Epithelial cell of prostate (primary cell): ENCODE measurements around the gene EMC9.
"Not testable (repeated sequence)": the region's sequence is repeated elsewhere in the genome, so short reads cannot be mapped to it uniquely, and the experiment has no call there.

Experiments used
- DNase-seq: peaks from one replicate; pipeline ENCODE4 v3.0.0-alpha.2; 2011; ENCODE audit warnings: low read depth, low spot score
- H3K27ac ChIP-seq: fragments of 450-650 bp; 2 replicates; pipeline ENCODE4 v1.5.1; 2017; ENCODE audit warnings: mild to moderate bottlenecking

Gene EMC9

DNA sequence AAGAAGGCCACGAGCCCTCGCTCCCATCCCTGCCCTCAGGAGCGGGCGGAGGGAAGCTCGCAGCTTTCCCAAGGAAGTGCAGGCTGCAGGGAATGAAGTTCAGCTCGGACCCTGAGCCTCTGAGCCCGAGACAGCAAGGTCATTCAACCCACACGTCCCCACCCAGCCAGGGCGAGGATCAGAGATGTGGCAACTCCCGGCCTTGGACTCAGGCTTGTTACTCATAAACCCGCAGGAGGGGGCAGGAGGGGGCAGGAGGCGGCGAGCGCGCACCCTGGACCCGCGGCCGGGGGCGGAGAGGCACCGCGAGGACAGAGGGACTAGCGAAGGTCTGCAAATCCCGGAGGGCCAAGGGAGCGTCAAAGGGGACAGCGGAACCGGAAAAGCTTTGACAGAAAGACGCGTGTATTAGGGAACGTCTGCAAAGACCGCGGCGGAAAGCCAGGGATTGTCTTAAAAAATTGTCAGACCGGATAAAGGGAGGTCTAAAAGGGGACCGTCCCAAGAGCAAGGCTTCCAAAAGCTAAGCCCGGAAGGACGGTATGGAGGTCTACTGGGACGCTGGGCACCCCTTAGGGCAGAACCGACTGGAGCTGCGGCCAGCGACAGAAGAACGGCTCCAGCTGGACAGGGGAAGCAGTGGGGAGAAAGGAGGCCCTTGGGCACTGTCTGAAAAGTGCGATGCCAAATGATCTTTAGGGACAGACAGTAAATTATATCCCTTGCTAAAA lies 27.4 kb downstream of the EMC9 start:
- peak overlapping the region; percentile 97 for H3K27ac ChIP-seq
- DNase-seq: peak; percentile 58

DNA sequence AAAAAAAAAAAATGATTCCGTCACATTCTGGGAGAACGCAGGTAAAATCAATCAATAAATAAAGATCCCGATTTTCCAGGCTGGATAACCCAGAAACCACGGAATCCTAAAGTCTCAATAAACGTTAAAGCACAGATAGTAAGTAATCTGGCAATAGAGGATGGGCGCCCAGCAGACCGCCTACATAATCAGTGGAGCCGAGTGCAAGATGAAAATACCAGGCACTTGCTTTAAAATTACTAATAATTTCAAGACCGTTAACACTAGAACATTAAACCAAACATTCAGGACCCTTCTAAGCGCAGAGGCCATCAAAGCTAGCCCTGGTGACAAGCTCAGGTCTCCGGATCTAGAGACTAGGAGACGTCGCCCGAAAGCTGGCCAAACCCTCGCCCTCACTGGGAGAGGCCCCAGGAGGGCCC lies 28.0 kb downstream of the EMC9 start:
- peak overlapping the region; percentile 97 for H3K27ac ChIP-seq
- no peak for DNase-seq

DNA sequence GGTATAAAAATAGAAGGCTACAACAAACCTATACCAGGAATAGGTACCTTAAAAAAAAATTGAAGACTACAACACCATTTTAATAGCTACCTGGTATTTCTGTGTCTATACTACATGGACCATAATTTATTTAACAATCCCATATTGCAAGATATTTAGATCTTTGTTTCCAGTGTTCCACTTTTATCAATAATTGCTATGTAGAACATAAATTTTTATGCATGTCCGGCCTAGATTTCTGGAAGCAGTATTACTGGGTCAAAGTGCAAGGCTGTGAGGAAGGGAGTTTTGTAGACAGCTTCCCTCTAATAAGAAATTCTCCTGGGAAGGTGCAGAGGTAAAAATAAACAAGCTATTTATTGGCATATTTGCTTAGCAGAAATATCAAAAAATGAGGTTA lies 30.9 kb downstream of the EMC9 start:
- peak overlapping the region; percentile 21 for H3K27ac ChIP-seq
- no peak for DNase-seq

DNA sequence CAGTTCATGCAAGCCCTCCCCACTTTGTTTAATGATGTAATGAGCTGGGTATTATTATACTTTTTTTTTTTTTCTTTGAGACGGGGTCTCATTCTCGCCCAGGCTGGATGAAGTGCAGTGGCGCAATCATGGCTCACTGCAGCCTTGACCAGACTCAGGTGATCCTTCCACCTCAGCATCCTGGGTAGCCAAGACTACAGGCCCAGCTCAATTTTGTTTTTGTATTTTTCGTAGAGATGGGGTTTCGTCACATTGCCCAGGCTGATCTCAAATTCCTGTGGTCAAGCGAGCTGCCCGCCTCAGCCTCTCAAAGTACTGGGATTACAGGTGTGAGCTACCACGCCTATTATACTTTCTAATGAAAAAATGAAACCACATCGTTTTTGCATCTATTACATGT lies 31.3 kb downstream of the EMC9 start:
- DNase-seq: no peak
- H3K27ac ChIP-seq: peak overlapping the region; percentile 21

GRCh38 chr14:24108336-24108874 lies 33.0 kb downstream of the EMC9 start:
- peak overlapping the region; percentile 21 for H3K27ac ChIP-seq
- DNase-seq: no peak

GRCh38 chr14:24106672-24107271 lies 34.6 kb downstream of the EMC9 start:
- DNase-seq: no peak
- peak overlapping the region; percentile 32 for H3K27ac ChIP-seq

GRCh38 chr14:24105609-24106239 lies 35.7 kb downstream of the EMC9 start:
- not testable (repeated sequence) for DNase-seq
- peak overlapping the region; percentile 32 for H3K27ac ChIP-seq

DNA sequence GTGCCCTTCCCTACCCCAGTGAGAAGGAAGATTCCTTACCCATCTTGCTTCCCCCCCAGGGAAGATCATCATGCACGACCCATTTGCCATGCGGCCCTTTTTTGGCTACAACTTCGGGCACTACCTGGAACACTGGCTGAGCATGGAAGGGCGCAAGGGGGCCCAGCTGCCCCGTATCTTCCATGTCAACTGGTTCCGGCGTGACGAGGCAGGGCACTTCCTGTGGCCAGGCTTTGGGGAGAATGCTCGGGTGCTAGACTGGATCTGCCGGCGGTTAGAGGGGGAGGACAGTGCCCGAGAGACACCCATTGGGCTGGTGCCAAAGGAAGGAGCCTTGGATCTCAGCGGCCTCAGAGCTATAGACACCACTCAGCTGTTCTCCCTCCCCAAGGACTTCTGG lies 37.9 kb downstream of the EMC9 start:
- no peak for DNase-seq

DNA sequence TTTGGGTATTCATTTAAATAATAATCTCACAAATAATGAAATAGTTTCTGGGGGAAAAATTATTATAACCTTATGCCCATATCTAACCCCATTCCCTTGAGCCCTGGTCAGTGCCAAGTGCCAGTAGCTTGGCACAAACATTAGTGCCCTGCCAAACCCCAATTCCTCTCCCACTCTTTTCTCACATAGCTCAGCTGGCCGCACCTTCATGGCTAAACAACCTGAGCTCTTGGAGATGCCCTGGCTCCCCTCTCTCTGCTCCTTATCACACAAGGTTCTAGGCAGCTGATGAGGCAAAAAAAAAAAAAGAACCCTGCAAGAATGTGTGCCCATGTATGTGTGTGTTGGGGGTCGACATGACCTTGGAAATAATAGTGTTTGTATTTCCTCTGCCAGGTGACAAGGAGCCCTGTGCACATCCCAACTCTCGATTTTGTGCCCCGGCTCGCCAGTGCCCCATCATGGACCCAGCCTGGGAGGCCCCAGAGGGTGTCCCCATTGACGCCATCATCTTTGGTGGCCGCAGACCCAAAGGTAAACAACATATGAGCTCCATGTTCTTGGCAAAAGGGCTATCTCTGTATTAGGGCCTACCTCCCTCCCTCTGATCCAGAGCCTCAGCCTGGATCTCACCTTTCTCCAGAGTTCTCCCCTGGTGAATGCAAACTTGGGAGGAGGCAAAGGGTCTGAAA lies 38.9 kb downstream of the EMC9 start:
- no peak for DNase-seq
- H3K27ac ChIP-seq: no peak overlapping the region

More for the DNA sequence above, 37.9 kb downstream of the EMC9 start:
- H3K27ac ChIP-seq: no peak overlapping the region

DNA sequence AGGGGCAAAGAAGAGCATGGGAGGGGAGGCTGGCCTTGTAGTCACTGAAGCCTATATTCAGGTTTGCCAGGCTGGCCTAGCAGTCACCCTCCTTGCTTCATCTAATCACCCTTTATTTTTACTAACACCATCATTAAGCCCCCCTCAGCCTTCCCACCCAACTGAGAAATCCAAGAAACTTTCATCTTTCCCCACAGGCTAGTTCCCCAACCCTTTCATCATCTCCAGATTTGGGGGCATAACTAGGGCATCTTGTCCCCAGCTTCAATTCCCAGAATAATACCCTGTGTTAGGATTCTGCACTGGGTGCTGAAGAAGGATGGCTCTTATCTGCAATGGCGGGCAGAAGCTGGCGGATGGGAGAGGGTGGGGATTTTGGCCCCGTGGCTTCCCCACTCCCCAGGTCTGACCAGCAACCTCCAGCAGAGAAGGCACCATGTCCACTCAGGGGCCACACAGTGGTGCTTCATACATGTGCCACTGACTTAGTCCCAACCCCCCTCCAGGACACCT lies 40.4 kb downstream of the EMC9 start:
- DNase-seq: no peak
- no peak overlapping the region for H3K27ac ChIP-seq

DNA sequence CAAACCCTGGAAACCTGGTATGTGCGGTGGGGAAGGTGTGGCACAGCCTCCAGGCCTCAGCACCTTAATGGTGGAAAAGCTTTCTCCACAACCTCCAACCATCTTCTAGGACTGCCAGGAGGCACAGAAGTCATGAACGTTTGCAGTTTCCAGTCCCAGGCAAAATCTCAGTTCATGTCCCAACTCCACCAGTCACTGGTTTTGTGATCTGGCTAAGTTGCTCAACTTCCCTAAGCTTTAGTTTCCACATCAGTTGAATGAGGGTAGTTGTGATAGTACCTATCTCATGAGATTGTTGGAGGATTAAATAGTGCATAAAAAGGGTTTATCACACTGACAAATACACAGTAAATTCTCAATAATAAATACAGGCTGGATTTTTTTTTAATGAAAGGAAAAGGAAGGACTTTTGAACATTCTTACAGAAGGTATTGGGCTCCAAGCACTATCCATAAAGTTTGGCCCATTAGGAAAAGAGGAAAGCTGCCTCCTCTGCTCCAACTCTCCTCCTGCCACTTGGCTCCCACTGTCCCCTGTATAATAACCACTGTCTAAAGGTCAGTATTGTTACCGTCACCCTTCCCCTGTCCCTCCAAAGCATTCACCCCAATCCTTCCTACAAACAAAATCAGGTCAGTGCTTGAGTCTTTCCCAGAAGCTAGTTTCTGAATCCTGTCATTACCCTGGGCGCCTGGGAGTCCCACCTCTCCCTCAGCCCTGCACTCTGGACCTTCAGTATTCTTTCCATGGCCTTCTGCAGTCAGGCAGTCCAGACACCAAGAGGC lies 41.0 kb downstream of the EMC9 start:
- no peak for DNase-seq
- no peak overlapping the region for H3K27ac ChIP-seq

DNA sequence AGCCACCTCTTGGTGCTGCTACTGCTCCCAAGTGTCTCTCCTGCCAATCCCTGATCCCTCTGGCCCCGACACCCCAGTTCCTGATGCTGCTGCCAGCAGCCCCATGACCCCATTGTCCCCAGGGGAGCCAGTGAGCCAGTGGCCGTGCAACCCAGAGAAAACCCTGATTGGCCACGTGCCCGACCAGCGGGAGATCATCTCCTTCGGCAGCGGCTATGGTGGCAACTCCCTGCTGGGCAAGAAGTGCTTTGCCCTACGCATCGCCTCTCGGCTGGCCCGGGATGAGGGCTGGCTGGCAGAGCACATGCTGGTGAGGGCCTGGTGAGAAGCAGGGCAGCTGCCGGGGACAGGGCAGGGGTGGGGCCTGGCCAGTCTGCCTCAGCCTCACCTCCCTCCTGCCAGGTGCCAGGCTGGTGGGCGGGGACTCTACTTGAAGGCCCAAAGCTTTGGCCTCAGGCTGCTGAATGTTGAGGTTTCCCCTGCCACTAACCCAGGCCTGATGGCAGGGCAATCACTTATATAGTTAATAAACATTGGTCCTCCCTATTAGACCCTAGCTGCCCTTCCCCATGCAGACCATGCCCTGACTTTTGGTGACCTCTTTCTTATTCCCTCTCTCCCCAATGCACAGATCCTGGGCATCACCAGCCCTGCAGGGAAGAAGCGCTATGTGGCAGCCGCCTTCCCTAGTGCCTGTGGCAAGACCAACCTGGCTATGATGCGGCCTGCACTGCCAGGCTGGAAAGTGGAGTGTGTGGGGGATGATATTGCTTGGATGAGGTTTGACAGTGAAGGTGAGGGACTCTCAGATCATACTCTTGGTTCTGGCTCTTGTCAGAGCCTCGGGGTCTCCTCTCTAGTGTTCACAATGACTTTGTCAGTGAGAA lies 42.2 kb downstream of the EMC9 start:
- H3K27ac ChIP-seq: no peak overlapping the region
- no peak for DNase-seq

- DNase-seq: no peak
- H3K27ac ChIP-seq: no peak overlapping the region
Measured at GRCh38 chr14:24098229-24098926, 43.0 kb downstream of the EMC9 start.

- H3K27ac ChIP-seq: no peak overlapping the region
- no peak for DNase-seq
Measured at GRCh38 chr14:24096545-24097181, 44.7 kb downstream of the EMC9 start.

GRCh38 chr14:24095271-24096068 lies 45.9 kb downstream of the EMC9 start:
- peak overlapping the region; percentile 82 for H3K27ac ChIP-seq
- no peak for DNase-seq

DNA sequence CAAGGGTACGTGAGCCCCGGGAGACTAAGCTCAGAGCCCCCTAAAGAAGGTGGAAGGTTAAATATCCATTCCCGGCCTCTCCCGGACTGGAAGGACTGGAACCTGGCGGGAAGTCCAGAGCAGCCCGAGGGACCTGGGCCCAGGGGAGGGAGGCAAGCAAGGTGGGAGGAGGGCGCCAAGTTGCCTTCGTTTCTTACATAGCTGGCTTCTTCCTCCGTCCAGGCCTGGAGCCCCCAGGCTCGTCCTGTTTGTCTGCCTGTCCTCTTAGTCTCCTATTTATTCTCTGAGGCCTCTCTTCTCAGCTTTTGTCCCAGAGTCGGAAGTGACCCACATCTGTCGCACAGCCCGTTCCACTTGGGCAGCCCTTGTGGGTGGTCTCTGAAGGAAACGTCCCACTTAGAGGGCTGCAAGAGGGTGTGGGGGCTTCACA lies 46.5 kb downstream of the EMC9 start:
- no peak for DNase-seq
- H3K27ac ChIP-seq: peak overlapping the region; percentile 82
